Medulla oblongata (tissue), 1 donor: ENCODE results near the gene SARM1.
"Not testable (repeated sequence)": the region's sequence is repeated elsewhere in the genome, so short reads cannot be mapped to it uniquely, and the experiment has no call there.

Experiments
- DNase-seq: peaks from one replicate; pipeline ENCODE4 v3.0.0-alpha.2; 2015; ENCODE audit errors: extremely low spot score

SARM1 gene

DNA sequence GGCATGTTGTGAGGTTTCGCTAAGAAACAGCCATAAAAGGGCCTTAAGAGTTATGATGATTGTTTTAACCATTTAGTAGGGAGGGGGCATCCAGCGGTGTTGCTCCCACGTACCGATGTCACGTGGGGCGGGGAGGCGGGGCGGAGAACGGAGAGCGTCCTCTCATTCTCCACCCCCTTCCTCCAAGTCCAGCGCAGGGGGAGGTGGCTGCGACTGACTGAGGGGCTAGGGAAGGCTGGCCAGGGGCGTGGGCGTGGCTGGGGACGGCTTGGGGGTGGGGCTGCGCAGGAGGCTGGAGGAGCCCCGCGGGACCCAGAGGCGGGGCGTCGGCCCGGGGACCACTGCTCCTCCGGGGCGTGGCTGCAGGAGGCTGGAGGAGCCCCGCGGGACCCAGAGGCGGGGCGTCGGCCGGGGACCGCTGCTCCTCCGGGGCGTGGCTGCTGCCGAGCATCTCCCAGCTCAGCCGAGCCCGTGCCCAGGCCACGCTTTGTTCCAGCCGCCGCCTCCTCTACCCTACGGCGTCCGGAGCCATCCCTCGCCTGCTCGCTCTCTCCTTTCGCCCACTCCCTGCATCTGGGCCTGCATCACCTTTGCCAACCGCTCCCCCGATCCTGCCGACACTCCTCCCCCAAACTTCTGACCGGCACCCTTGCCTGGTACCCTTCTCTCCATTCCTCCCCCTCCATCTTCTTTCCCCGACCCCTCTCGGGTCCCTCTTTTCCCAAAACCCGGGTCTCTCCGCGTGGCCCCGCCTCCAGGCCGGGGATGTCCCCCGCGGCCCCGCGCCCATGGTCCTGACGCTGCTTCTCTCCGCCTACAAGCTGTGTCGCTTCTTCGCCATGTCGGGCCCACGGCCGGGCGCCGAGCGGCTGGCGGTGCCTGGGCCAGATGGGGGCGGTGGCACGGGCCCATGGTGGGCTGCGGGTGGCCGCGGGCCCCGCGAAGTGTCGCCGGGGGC lies at the start of gene SARM1:
Gene SARM1 (plus strand): TSS at position 450 of the 958 bp plus-strand sequence. CDS start 339 bp downstream, at position 789.
- DNase-seq: peak; percentile 83

GRCh38 chr17:28324267-28324745 lies 47.2 kb upstream of the SARM1 start:
- no peak for DNase-seq

DNA sequence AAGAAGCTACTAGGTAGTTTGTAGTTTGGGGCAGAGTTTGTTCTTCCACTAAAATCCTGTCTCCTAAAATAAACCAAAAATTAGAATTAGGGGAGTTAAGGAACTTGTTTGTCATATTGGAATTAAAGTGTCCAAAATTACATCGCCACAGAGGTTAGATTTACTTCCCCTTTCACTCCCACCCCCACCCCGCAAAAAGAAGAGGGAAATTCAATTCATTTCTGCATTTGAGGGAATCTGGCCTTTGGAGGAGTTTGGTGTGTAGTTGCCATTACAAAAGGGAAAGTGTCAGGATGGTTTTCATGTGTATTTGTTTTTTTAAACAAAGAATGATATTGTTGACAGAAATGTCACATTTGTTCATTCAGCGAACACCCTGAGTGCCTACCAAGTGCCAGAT lies 46.7 kb upstream of the SARM1 start:
- DNase-seq: peak; percentile 10

DNA sequence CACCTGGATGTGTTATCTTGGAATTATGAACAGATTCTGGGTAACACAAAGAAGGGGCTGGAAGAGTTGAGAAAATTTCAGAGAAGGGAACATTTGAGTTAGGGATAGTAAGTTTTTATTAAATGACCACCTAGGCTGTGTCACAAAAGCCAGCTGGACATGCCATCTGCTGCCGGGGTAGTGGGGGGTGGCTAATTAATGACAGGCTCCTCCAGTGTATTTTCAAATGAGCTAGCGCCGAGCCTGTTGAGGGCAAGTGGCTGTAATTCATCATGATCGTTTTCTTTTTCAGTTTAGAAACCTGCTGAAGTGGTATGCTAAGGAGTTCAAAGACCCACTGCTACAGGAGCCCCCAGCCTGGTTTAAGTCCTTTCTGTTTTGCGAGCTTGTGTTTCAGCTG lies 46.3 kb upstream of the SARM1 start:
- no peak for DNase-seq

DNA sequence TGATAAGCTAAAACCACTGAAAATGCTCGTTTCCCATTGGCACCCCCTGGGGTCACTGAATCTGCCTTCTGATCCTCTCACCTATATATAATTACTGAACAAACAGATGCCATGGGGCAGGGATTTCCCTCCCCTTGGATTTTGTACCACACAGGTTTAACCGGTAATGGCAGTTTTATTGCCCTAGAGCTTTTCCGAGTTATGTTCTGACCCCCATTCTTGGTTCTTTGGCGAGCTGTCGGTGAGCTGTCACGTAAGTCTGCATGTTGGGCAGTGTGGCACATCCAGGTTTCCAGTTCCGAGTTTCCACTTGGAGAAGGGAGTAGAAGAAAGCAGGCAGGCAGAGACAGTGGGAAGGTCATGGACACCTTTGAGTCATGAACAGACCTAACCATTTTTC lies 45.4 kb upstream of the SARM1 start:
- no peak for DNase-seq

- no peak for DNase-seq
Observed at GRCh38 chr17:28327031-28327607, 44.4 kb upstream of the SARM1 start.

GRCh38 chr17:28327709-28328108 lies 43.8 kb upstream of the SARM1 start:
- no peak for DNase-seq

DNA sequence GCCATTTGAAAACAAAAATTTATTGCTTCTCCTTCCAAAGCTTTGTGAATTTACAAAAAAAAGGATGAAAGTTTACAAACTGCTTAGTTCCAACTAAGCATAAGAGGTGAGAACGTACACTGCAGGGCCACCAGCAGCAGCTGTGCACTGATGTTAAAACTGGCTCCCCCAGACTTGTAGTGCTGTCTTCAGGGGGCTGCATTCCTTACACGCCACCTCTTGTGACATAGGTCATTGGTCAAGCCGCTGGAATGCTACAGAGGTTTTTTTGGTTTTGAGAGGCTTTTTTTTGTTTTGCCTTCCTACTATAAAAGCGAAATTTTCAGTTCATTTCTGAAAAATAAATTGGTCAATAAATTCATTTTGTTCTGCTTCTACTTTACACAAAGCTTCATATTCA lies 43.2 kb upstream of the SARM1 start:
- no peak for DNase-seq

- no peak for DNase-seq
Observed at GRCh38 chr17:28330671-28331070, 40.8 kb upstream of the SARM1 start.

- DNase-seq: no peak
Observed at GRCh38 chr17:28331891-28332420, 39.5 kb upstream of the SARM1 start.

DNA sequence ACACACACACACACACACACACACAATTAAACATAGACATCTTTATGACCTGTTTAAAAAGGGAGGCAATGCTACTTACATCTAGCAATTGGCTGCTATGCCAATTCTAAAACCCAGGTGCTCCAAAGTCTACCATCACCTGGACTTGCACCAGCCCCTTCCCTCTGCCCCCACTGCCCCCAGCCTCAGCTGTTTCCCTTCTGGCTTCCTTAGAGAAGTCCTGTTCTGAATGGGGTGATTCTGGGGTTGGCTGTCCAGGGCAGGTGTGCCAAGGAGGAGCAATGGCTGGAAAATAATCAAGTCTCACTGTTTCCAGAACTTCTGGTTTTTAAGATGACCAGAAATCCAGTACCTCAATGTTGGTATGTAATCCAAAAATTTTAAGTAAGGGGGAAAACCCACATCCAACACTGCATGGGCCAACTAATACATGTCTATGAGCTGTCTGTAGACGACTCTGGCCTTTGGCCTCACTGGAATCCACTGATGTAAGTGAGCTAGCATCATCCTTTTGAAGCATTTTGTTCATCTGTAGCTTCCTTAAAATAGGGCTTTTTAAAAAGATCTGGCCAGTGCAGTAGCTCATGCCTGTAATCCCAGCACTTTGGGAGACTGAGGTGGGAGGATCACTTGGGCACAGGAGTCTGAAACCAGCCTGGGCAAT lies 38.3 kb upstream of the SARM1 start:
- DNase-seq: no peak

GRCh38 chr17:28334171-28334570 lies 37.3 kb upstream of the SARM1 start:
- DNase-seq: peak; percentile 15

DNA sequence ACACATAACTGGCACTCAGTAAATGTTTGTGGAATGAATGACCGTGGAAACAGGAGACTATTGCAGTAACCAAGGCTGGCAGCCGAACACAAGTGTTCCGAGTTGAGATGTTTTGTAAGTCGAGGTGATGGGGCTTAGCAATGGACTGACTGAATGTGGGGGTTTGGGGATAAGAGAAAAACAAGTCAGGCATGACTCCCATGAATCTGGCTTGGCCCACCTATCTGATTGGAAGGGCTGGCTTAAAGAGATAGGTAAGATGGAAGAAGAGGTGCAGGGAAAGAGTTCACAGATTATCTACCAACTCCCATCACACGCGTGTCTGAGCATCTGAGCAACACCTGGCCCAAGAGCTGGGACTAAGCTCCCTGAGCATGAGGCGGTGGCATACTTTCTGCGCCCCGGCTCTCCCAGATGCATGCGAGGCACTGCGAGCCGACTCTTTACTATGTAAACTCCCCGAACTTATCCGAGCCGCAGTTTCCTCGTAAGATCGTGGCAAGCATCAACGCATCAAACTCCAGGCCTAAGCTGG lies 36.8 kb upstream of the SARM1 start:
- no peak for DNase-seq

DNA sequence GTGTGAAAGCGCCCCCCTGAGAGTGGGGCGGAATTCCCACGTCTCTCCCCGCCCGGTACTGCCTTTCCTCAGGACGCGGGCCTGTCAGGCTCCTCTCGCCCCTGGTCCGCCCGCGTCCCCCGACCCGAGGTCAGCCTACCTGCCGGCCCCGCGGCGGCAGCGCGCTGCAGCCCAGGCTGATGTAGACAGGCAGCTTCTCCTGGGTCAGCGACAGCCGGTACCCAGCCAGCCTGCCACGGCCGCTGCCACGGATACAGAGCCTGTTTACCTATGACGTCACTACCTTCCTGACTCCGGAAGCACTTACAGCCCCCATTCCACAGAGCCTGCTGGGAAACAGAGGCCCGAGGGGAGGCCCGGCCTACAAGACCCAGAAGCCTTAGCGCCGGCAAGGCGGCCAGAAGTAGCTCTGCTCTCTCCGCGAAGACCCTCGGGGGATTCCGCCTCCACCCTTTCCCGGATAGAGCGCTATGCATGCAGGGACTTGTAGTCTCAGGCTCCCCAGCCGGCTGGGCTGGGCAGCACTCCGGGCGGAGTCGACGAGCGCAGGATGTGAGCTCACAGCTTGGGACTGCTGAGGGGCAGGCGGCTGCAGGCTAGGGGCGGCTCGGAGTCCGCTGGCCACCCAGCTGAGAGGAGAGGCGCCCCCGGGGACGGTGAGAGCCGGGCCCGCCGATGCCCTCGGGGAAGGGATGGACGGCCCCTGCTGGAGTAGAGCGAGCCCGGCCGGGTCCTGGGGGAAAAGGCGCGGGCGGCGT lies 36.1 kb upstream of the SARM1 start, which contains the start of the genes IFT20 and TNFAIP1:
Gene IFT20 (minus strand): TSS at position 272 of the 758 bp plus-strand sequence. CDS start 3,487 bp downstream, outside the sequence.
Gene TNFAIP1 (plus strand): TSS at position 561 of the 758 bp plus-strand sequence. CDS start 3,761 bp downstream, outside the sequence.
- DNase-seq: peak; percentile 100

GRCh38 chr17:28335959-28336871 lies 35.3 kb upstream of the SARM1 start:
- DNase-seq: peak; percentile 36

GRCh38 chr17:28338056-28338768 lies 33.3 kb upstream of the SARM1 start:
- DNase-seq: no peak

- not testable (repeated sequence) for DNase-seq
Observed at GRCh38 chr17:28338769-28339212, 32.7 kb upstream of the SARM1 start.

DNA sequence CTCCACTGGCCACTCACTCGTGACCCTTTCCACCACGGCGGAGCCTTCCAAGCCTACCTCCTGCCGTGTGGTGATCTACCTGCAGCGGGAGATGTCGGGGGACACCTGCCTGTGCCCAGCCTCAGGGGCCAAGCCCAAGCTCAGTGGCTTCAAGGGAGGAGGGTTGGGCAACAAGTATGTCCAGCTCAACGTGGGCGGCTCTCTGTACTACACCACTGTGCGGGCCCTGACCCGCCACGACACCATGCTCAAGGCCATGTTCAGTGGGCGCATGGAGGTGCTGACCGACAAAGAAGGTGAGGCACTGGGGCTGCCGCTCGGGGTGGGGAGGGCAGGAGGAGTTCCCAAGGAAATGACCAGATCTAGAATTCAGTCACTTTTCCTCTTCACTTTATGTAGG lies 32.1 kb upstream of the SARM1 start:
- no peak for DNase-seq

GRCh38 chr17:28340374-28340773 lies 31.1 kb upstream of the SARM1 start:
- DNase-seq: no peak
